AG04450 (cell line): ENCODE data around the gene CEPT1. TPM values are rescaled to one million over a fixed set of nuclear protein-coding genes. Genes with fewer than 3 reads are reported as not detected.

Experiments
- CTCF ChIA-PET: fragments of 300-600, 350-600 bp; formaldehyde crosslinking; extraction: SDS; loops from one replicate; lab custom pipeline; 2022; ENCODE audit warnings: antibody characterized with exemption, inconsistent platforms; lab: Charles Lee
- POLR2A ChIA-PET: fragments of 350-600 bp; formaldehyde crosslinking; extraction: SDS; loops from one replicate; lab custom pipeline; 2021; ENCODE audit warnings: antibody characterized with exemption, inconsistent platforms; lab: Yijun Ruan, JAX
- DNase-seq: peaks from one replicate; pipeline ENCODE4 v3.0.0-alpha.2; 2011; ENCODE audit warnings: low read depth, low spot score
- H3K27ac ChIP-seq: one replicate; pipeline ENCODE4 v1.5.1; 2012; ENCODE audit warnings: low read depth, low read length, control low read depth
- H3K27me3 ChIP-seq: one replicate; pipeline ENCODE4 v1.6.0; 2012; ENCODE audit warnings: low read length; ENCODE audit not compliant: control insufficient read depth, insufficient read depth
- H3K4me3 ChIP-seq: 2 replicates; pipeline ENCODE4 v1.5.1; 2011; ENCODE audit warnings: mild to moderate bottlenecking, low read depth, low read length, control low read depth
- H3K9me3 ChIP-seq: 2 replicates; pipeline ENCODE4 v1.5.1; 2012; ENCODE audit warnings: low read length; ENCODE audit not compliant: control insufficient read depth, insufficient read depth
- polyA plus RNA-seq: library from polyadenylated mRNA; depleted of rRNA; stranded (reverse); fragments of >200 nt; gene quantifications from 2 replicates; pipeline ENCODE4 v1.2.3, GENCODE V29; 2011
- TF ChIP-seq, protein P1 (sequence below): IDR thresholded peaks from 2 replicates; pipeline ENCODE4 v1.5.1; 2011; ENCODE audit warnings: low read depth, low read length, control low read depth, inconsistent platforms

CEPT1 gene
- polyA plus RNA-seq, 1 experiment: 28.6 TPM

DNA sequence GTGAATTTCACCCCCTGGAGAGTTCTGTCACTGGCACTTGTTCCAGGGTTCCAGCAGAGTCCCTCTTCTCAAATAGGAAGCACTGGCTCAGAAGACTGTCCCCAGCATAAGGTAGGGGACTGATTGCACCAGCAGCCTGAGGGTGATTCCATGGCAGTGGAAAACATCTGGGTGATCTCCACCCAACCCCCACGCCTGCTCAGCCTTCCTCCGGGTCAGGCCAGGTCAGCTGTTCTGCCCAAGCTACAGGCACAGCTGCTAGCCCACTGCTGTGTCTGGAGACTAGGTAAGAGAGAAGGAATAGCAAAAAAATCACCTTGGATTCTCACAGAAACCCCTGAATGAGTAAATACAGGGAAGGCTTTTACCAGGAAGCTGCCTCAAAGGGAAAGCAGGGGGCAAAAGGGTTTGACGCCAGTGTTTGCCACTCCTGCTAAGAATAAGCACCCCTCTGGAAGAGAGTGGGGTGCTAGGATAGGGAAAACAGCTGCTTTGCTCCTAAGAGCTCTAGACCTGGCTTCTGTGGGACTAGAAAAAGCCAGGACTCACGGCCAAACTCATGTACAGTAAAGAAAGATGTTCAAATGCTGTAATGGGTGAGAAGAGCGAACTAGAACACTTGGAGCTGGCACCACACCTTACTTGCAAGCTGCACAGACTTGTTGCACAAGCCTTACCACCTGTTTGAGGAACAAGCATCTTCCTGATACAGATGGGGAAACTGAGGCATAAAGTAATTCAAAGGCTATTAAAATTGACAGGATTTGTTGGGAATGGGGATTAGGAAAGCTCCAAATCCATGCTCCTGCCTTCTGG is 61.5 kb downstream of the CEPT1 start:
- TF ChIP-seq, protein P1, sequence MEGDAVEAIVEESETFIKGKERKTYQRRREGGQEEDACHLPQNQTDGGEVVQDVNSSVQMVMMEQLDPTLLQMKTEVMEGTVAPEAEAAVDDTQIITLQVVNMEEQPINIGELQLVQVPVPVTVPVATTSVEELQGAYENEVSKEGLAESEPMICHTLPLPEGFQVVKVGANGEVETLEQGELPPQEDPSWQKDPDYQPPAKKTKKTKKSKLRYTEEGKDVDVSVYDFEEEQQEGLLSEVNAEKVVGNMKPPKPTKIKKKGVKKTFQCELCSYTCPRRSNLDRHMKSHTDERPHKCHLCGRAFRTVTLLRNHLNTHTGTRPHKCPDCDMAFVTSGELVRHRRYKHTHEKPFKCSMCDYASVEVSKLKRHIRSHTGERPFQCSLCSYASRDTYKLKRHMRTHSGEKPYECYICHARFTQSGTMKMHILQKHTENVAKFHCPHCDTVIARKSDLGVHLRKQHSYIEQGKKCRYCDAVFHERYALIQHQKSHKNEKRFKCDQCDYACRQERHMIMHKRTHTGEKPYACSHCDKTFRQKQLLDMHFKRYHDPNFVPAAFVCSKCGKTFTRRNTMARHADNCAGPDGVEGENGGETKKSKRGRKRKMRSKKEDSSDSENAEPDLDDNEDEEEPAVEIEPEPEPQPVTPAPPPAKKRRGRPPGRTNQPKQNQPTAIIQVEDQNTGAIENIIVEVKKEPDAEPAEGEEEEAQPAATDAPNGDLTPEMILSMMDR: no peak
- no peak for DNase-seq
- ChIA-PET CTCF (no interaction called here), POLR2A (no interaction called here)
- Histone ChIP-seq H3K9me3 (no peaks in the 10 kb centered on the region; the same call in 1 of the 2 replicates), H3K27me3 (peaks cover 20% of the 10 kb centered on the region), H3K27ac (no peak overlapping the region), H3K4me3 (no peak overlapping the region)

DNA sequence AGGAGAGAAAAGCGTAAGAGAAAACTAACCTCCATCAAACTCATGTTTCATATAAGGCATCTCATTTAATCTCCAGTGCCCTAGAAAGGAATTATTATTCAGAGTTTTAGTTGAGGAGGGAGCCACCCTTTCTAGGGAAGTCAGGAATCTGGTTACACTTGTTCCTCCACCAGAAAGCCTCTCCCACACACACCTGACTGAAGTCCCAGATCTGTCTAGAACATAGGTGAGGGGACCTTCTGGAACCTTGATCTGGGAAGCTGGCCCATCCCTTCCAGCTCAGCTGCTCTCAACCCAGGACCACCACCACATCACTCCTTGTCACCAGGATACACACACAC is 62.3 kb downstream of the CEPT1 start:
- DNase-seq: no peak
- TF ChIP-seq, protein P1: no peak
- Histone ChIP-seq H3K27me3 (peaks cover 24% of the 10 kb centered on the region), H3K4me3 (no peak overlapping the region), H3K9me3 (no peaks in the 10 kb centered on the region; the same call in 1 of the 2 replicates), H3K27ac (no peak overlapping the region)
- ChIA-PET POLR2A (no interaction called here), CTCF (no interaction called here)

DNA sequence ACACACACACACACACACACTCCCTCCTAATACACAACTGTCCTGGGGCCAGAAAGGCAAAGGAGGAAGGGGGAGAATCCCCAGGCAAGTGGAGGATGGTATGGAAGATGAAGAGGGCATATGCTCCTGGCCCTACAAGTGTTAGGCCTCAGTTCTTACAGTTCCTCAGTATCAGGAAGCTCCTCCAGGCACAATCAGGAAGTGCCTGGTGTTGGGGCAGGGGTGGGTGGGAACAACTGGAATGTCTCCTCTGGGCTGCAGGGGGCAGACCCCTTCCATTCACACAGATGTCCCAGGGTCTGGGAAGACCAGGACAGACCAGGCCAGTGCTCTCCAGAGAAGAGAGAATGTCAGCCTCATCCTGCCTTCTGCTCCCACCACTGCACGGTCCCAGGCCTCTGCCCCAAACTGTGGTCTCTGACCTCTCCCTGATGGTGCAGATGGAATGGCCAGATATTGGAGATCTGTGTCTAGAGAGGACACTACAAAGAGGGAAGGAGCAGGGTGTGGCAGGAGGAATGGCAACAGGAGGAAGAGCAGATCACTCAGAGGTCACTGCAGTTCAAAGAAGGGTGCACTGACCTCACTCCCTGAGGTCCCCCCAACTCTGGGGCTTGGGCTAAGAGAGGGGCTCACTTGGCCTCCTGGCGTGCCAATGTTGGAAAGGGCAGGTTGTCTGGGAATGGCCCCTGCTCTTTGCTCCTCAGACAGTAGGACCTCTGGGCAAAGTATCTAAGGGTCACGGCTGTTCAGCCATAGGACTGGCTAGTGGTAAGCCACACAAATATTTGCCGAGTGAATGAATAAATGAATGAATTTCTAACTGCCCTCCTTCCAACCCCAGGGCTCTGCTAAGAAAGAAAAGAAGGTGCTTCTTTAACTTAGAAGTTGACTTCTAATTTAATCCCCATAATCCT is 62.9 kb downstream of the CEPT1 start:
- Histone ChIP-seq H3K27ac (no peak overlapping the region), H3K27me3 (peaks cover 26% of the 10 kb centered on the region), H3K4me3 (no peak overlapping the region), H3K9me3 (no peaks in the 10 kb centered on the region; the same call in 1 of the 2 replicates)
- TF ChIP-seq, protein P1: no peak
- DNase-seq: no peak
- ChIA-PET CTCF (no interaction called here), POLR2A (no interaction called here)

DNA sequence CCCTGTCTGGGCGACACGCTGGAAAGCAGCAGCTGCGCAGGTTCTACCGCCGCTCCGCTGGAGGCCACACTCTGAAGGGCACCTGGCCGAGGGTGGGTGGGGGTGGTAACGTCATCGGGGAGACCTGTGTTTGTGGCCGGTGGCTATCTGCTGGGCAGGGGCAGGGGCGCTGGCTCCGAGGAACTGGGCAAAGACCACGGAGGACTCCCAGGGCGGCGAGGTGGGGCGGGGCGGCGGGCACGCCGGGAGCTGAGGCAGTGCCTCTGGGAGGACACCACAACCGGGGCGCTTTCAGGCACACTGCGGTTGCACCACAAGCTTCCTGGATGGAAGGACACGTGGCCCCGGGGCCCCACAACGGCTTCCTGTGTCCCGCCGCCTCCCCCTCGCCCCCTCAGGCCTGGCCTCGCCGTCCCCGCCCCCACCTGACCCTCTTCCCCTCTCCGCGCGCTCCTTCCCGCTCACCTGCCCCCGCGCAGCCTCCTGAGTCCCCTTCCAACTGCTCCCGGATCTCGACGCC is 63.7 kb downstream of the CEPT1 start:
- TF ChIP-seq, protein P1: no peak
- Histone ChIP-seq H3K27ac (no peak overlapping the region), H3K27me3 (peaks cover 28% of the 10 kb centered on the region), H3K4me3 (peak overlapping the region; percentile 54), H3K9me3 (no peaks in the 10 kb centered on the region; the same call in 1 of the 2 replicates)
- CTCF ChIA-PET: interaction anchor here (0.7 kb wide), 1 partner anchor 173 kb away, joined by 3 read pairs; no protein-coding TSS in a partner anchor
- POLR2A ChIA-PET: no interaction called here
- no peak for DNase-seq
